H7 (cell line): Measurements from ENCODE around the gene PSMB1. TPM values are rescaled to one million over a fixed set of nuclear protein-coding genes. Genes with fewer than 3 reads are reported as not detected.
"Not testable (repeated sequence)": the region's sequence is repeated elsewhere in the genome, so short reads cannot be mapped to it uniquely, and the experiment has no call there.

Experiments used
- DNase-seq: peaks from one replicate; pipeline ENCODE4 v3.0.0; 2012
- H3K27me3 ChIP-seq: 2 replicates; pipeline ENCODE4 v1.6.0; 2011; ENCODE audit warnings: mild to moderate bottlenecking, low read length; ENCODE audit not compliant: control insufficient read depth, insufficient read depth
- H3K36me3 ChIP-seq: replicated peaks from 2 replicates; pipeline ENCODE4 v1.5.1; 2011; ENCODE audit warnings: low read length; ENCODE audit not compliant: control insufficient read depth, insufficient read depth
- H3K4me3 ChIP-seq: 2 replicates; pipeline ENCODE4 v1.5.1; 2011; ENCODE audit warnings: low read depth, mild to moderate bottlenecking, control low read depth, low read length, moderate library complexity; ENCODE audit not compliant: insufficient read depth
- total RNA-seq: library from RNA; depleted of rRNA; stranded (reverse); fragments of >200 nt; shearing (Covaris generic); gene quantifications from 2 replicates; pipeline ENCODE4 v1.2.3, GENCODE V29; 2014; rRNA removed

PSMB1 gene
- total RNA-seq, 1 experiment from 2014 or later: 437 TPM

DNA sequence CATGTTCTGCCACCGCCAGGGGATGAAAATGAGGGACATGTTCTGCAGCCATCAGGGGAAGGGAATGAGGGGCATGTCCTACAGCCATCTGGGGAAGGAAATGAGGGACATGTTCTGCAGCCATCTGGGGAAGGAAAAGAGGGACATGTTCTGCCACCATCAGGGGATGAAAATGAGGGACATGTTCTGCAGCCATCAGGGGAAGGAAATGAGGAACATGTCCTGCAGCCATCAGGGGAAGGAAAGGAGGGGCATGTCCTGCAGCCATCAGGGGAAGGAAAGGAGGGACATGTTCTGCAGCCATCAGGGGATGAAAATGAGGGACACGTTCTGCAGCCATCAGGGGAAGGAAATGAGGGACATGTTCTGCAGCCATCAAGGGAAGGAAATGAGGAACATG is 50.8 kb downstream of the PSMB1 start:
- H3K27me3 ChIP-seq, DNase-seq, H3K4me3 ChIP-seq, H3K36me3 ChIP-seq: not testable (repeated sequence)

- no peaks in the 10 kb centered on the region for H3K36me3 ChIP-seq
- no peaks in the 10 kb centered on the region; the same call in 1 of the 2 replicates for H3K27me3 ChIP-seq
- no peak for DNase-seq
- no peak overlapping the region for H3K4me3 ChIP-seq
Observed at GRCh38 chr6:170500955-170501590, 52.0 kb downstream of the PSMB1 start.

DNA sequence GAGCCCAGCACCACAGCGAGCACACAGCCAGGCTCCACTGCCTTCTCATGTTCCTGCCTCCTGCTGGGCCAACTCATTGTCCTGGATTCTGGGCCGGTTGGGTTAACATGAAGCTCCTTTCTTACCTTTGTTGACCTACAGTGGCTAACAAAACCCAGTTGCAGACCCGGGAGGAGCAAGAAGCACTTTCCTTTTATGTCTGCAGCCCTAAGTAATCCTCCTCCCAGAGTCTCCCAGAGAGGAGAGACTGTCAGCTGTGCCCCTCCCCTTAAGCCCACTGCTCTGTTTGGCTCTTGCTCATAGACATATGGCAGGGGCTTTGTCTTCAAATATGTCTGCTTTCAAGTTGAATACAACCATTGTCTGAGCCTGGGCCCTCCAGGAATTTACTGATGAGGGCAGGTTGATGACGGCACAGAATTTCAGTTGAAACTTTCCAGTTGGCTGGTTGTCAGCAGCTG is 55.2 kb downstream of the PSMB1 start:
- peak; percentile 76 for DNase-seq
- H3K27me3 ChIP-seq: no peaks in the 10 kb centered on the region; the same call in 1 of the 2 replicates
- H3K36me3 ChIP-seq: no peaks in the 10 kb centered on the region
- H3K4me3 ChIP-seq: no peak overlapping the region

DNA sequence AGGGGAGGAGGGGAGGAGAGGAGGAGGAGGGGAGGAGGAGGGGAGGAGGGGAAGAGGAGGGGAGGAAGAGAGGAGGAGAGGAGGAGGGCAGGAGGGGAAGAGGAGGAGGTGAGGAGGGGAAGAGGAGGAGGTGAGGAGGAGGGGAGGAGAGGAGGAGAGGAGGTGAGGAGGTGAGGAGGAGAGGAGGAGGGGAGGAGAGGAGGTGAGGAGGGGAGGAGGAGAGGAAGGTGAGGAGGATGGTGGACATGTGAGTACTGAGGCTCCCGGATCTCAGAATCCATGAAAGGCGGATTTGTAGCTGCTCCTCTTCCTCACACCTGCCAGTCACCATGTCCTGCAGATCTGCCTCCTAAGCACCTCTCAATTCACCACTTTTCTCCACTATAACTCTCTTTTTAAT is 59.8 kb downstream of the PSMB1 start:
- H3K27me3 ChIP-seq: no peaks in the 10 kb centered on the region
- no peak overlapping the region for H3K4me3 ChIP-seq

DNA sequence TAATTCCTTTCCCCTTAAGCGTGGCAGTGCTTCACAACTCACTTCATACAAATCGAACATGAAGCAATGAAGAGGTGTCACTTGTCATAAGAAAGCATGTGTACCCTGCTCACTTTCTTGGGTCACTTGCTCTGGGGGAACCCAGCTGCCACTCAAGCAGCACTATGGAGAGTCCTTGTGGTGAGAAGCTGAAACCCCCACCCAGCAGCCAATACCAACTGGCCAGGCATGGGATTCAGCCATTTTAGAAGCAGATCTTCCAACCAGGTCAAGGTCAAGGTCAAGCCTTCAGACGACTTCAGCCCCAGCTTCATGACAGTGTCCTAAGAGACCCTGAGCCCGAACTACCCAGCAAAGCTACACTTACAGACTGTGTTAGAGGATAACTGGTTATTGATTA is 62.8 kb downstream of the PSMB1 start:
- DNase-seq: no peak
- Histone ChIP-seq H3K36me3 (no peaks in the 10 kb centered on the region), H3K4me3 (no peak overlapping the region), H3K27me3 (no peaks in the 10 kb centered on the region)

More for the DNA sequence above, 59.8 kb downstream of the PSMB1 start:
- DNase-seq: no peak
- no peaks in the 10 kb centered on the region for H3K36me3 ChIP-seq

GRCh38 chr6:170489836-170490235 is 63.3 kb downstream of the PSMB1 start:
- DNase-seq: no peak
- H3K27me3 ChIP-seq: no peaks in the 10 kb centered on the region
- H3K4me3 ChIP-seq: no peak overlapping the region
- H3K36me3 ChIP-seq: no peaks in the 10 kb centered on the region

DNA sequence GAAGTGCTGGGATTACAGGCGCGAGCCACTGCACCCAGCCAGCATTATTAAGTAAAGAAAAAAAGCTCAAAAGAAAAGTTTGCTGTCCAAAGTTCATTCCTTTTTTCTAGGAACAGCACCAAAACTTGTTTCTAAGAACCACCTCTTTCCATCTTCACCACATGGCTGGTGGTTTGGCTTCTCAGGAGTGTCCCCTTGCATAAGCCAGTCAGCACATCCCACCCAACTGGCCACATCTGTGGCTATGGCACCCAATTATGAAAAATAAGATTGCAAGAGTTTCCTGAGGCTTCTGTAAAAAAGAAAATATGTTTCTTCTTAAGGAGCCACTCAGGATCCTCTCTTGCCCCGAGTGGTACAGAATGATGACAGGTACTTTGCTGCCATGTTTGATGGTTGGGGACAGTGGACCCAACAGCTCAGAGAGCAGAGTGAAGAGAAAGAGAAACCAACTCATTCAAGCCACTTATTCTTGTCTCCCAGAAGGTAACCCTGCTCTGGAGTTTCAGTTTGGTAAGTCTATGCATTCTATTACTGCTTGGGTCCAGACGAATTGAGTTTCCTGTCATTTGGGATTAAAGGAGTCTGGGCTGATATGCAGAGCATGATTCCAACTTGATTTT is 65.3 kb downstream of the PSMB1 start:
- no peak overlapping the region for H3K4me3 ChIP-seq
- DNase-seq: no peak
- no peaks in the 10 kb centered on the region for H3K36me3 ChIP-seq
- H3K27me3 ChIP-seq: no peaks in the 10 kb centered on the region

DNA sequence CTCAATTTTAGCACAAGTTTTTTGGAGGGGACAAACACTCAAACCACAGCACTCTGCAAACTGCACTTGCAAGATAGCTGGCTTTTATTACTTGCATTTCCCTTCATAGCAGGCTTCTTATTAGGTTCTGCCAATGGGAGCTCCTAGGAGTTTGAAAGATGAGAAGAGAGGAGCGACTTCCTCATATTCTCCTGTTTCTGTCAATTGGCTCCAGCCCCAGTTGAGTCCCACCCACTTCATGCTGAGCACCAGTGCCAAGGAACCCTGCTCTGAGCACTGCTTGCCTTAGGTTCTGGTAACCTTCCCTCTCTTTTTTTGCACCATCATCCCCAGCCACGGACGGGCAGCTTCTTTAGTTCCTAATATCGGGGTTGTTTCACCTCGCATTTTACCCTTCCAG is 67.9 kb downstream of the PSMB1 start:
- no peak overlapping the region for H3K4me3 ChIP-seq
- DNase-seq: no peak
- H3K36me3 ChIP-seq: no peaks in the 10 kb centered on the region
- no peaks in the 10 kb centered on the region for H3K27me3 ChIP-seq

Other genes with a start within 250 kb of the PSMB1 start
- 7.2 and 9.4 TPM in 2 replicates for gene FAM120B, start 246.5 kb downstream of the PSMB1 start, total RNA-seq
- 20.8 and 23.4 TPM in 2 replicates for gene TBP, start 1.1 kb upstream of the PSMB1 start, total RNA-seq
- gene PDCD2, start 31.3 kb upstream of the PSMB1 start, total RNA-seq: 84.5 and 93.7 TPM in 2 replicates